Right lobe of liver (tissue), 6 donors: ENCODE measurements around the gene ELP5. TPM values are rescaled to one million over a fixed set of nuclear protein-coding genes. Genes with fewer than 3 reads are reported as not detected.

Source experiments
- ATAC-seq, 4 donors: fragments of 200-7000 bp; cut with Tn5 transposase; one replicate each; pipeline ENCODE4 v1.9.1; 2020; ENCODE audit warnings: mild to moderate bottlenecking in 4 of 4, moderate library complexity in 4 of 4
- DNase-seq, 3 donors: peaks; one replicate each; pipeline ENCODE4 v3.0.0-alpha.2; 2020
- H3K27ac ChIP-seq, 3 donors: fragments of 200-600 bp; one replicate each; pipeline ENCODE4 v1.8.0; 2022
- H3K27me3 ChIP-seq, 2 donors: fragments of 200-600 bp; one replicate each; pipeline ENCODE4 v1.8.0; 2022
- H3K36me3 ChIP-seq, 4 donors: fragments of 200-600 bp; sonication (generic) in 1 of 4; one replicate each; pipeline versions ENCODE4 v1.5.1 to v1.8.0; 2017 to 2022; ENCODE audit warnings: control low read depth in 1 of 4
- H3K4me1 ChIP-seq, 4 donors: fragments of 200-600 bp; sonication (generic) in 1 of 4; one replicate each; pipeline versions ENCODE4 v1.5.1 to v1.8.0; 2017 to 2022; ENCODE audit warnings: control low read depth in 1 of 4
- H3K4me3 ChIP-seq, 3 donors: fragments of 200-600 bp; one replicate each; pipeline ENCODE4 v1.8.0; 2022
- H3K9me3 ChIP-seq, 4 donors: fragments of 200-600 bp; sonication (generic) in 1 of 4; one replicate each; pipeline versions ENCODE4 v1.5.1 to v1.8.0; 2017 to 2022; ENCODE audit warnings: control low read depth in 1 of 4
- POLR2A ChIP-seq: fragments of 450-650 bp; IDR thresholded peaks from one replicate; pipeline ENCODE4 v1.6.1; 2017; ENCODE audit warnings: antibody characterized with exemption, mild to moderate bottlenecking
- WGBS: methylation state at CpG from one replicate; pipeline ENCODE4 v1.1.6; 2018; ENCODE audit warnings: low coverage, low lambda C conversion rate; ENCODE audit not compliant: insufficient coverage; ENCODE audit errors: missing lambda C conversion rate; 5-methylcytosine and 5-hydroxymethylcytosine counted together
- intact Hi-C, 2 donors: fragments of 100-400 bp; cut with DNase I; formaldehyde crosslinking; loops; one replicate each; pipeline versions ENCODE4 v1.11.2 to v1.14.1; 2022
- total RNA-seq, 6 experiments: library from RNA; depleted of rRNA in 2 of 6; stranded (reverse); fragments of >200 nt in 2 of 6; fragmentation: NEBNext Ultra II Directional in 3 of 6; extraction: Animal tissue kit (Norgen Biotek cat#: 25700) in 3 of 6; gene quantifications; one replicate each; pipeline versions ENCODE4 v1.1.0 to v1.2.4, GENCODE V29; 2016 to 2023
- TF ChIP-seq, protein P1 (sequence below), 4 donors: fragments of 200-600 bp in 3 of 4; fragments of 450-650 bp in 1 of 4; IDR thresholded peaks; one replicate each; pipeline versions ENCODE4 v1.5.1 to v1.8.0; 2016 to 2022; ENCODE audit warnings: antibody characterized with exemption in 4 of 4, mild to moderate bottlenecking in 2 of 4
- donor health status: DM: no; HTN: yes; CAD: no.
- donor health status: DM: no; HTN: no; CAD: no.
- donor health status: DM: no; HTN: no; CAD: no.
- donor health status: DM: no; HTN: yes; CAD: no.
- donor health status: DM: no; HTN: yes; CAD: no.

The ELP5 gene
- total RNA-seq, 6 experiments from 2014 or later: 14.2 to 29.6 (median 22.9) TPM

GRCh38 chr17:7207120-7208001, 44.7 kb upstream of the ELP5 start:
- Histone ChIP-seq H3K4me3 (no peak overlapping the region), H3K4me1 (peaks cover 0 to 5% (median 0%) of the 10 kb centered on the region in 4 donors), H3K9me3 (no peaks in the 10 kb centered on the region), H3K27ac (no peak overlapping the region), H3K36me3 (peaks cover 0 to 4% (median 0%) of the 10 kb centered on the region in 4 donors), H3K27me3 (no peaks in the 10 kb centered on the region)
- WGBS: 88% methylated on average over 21 of the region's 24 CpGs
- intact Hi-C loops: no loop called here
- DNase-seq (no peak), ATAC-seq (no peak)
- TF ChIP-seq, protein P1, sequence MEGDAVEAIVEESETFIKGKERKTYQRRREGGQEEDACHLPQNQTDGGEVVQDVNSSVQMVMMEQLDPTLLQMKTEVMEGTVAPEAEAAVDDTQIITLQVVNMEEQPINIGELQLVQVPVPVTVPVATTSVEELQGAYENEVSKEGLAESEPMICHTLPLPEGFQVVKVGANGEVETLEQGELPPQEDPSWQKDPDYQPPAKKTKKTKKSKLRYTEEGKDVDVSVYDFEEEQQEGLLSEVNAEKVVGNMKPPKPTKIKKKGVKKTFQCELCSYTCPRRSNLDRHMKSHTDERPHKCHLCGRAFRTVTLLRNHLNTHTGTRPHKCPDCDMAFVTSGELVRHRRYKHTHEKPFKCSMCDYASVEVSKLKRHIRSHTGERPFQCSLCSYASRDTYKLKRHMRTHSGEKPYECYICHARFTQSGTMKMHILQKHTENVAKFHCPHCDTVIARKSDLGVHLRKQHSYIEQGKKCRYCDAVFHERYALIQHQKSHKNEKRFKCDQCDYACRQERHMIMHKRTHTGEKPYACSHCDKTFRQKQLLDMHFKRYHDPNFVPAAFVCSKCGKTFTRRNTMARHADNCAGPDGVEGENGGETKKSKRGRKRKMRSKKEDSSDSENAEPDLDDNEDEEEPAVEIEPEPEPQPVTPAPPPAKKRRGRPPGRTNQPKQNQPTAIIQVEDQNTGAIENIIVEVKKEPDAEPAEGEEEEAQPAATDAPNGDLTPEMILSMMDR (IDR thresholded peaks at IDR 0.05): no peak
- TF ChIP-seq POLR2A: no peak

DNA sequence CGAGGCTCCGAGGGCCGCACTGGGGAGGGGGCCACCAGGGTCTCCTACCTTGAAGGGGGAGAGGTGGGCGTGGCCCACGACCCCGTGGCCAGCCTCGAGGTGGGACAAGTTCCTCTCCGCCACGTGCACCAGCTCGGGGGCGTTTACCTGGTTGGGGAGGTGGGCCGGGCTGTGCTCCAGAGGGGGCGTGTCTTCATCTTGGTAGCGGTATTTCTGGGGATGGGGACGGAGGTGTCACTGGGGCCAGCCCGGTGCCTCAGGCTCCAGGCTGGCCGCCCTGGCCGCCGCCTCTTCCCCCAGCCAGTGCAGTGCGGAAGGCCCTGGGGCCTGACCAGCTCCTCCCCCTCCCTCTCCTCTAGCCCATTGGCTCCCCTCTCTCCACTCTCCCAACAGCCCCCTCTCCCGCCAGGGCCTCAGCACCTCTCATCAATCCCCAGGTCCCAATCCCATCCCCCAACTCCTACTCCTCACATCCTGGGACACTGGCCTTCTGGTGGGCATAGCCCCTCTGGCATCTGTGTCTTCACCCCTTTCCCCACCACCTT, 43.9 kb upstream of the ELP5 start:
- Histone ChIP-seq H3K27ac (no peak overlapping the region), H3K9me3 (no peaks in the 10 kb centered on the region), H3K4me3 (no peak overlapping the region), H3K36me3 (no peaks in the 10 kb centered on the region), H3K27me3 (no peaks in the 10 kb centered on the region), H3K4me1 (peaks cover 0 to 5% (median 0%) of the 10 kb centered on the region in 4 donors)
- 45% methylated on average over 2 of the region's 21 CpGs for whole genome bisulfite sequencing
- TF ChIP-seq, protein P1 (IDR thresholded peaks at IDR 0.05): no peak
- no peak for TF ChIP-seq POLR2A
- intact Hi-C loops: no loop called here
- DNase-seq (peak in 1 of 3 donors; percentile 45), ATAC-seq (no peak)

GRCh38 chr17:7208754-7209460, 43.1 kb upstream of the ELP5 start:
- ATAC-seq (no peak), DNase-seq (no peak)
- peaks cover 0 to 8% (median under 1%) of the 10 kb centered on the region in 4 donors for H3K4me1 ChIP-seq
- H3K27ac ChIP-seq: no peak overlapping the region
- intact Hi-C loops: no loop called here
- H3K36me3 ChIP-seq: no peaks in the 10 kb centered on the region
- no peak for TF ChIP-seq POLR2A
- TF ChIP-seq, protein P1 (IDR thresholded peaks at IDR 0.05): no peak
- WGBS: 85% methylated on average over 6 of the region's 9 CpGs
- H3K4me3 ChIP-seq: no peak overlapping the region
- H3K27me3 ChIP-seq: no peaks in the 10 kb centered on the region
- no peaks in the 10 kb centered on the region for H3K9me3 ChIP-seq

- no peaks in the 10 kb centered on the region for H3K9me3 ChIP-seq
- H3K36me3 ChIP-seq: no peaks in the 10 kb centered on the region
- no peak for ATAC-seq
- no peak overlapping the region for H3K4me3 ChIP-seq
- no peak overlapping the region for H3K27ac ChIP-seq
- DNase-seq: no peak
- H3K4me1 ChIP-seq: peaks cover 0 to 8% (median under 1%) of the 10 kb centered on the region in 4 donors
- intact Hi-C loops: no loop called here
- 56% methylated on average over 22 of the region's 37 CpGs for WGBS
- H3K27me3 ChIP-seq: no peaks in the 10 kb centered on the region
- TF ChIP-seq, protein P1 (IDR thresholded peaks at IDR 0.05): no peak
- no peak for TF ChIP-seq POLR2A
Observed at GRCh38 chr17:7211491-7212273, 40.3 kb upstream of the ELP5 start.
